Upper lobe of right lung (tissue), 1 donor: Measurements from ENCODE around the gene ACADL. TPM values are rescaled to one million over a fixed set of nuclear protein-coding genes. Genes with fewer than 3 reads are reported as not detected.

ENCODE experiments used
- ATAC-seq: fragments of 200-7000 bp; cut with Tn5 transposase; one replicate; pipeline ENCODE4 v1.9.1; 2020; ENCODE audit warnings: mild to moderate bottlenecking, moderate library complexity
- DNase-seq: peaks from one replicate; pipeline ENCODE4 v3.0.0-alpha.2; 2020
- H3K27ac ChIP-seq: fragments of 200-600 bp; one replicate; pipeline ENCODE4 v1.8.0; 2022
- H3K27me3 ChIP-seq: fragments of 200-600 bp; one replicate; pipeline ENCODE4 v1.8.0; 2022; ENCODE audit warnings: mild to moderate bottlenecking
- H3K36me3 ChIP-seq: fragments of 200-600 bp; one replicate; pipeline ENCODE4 v1.8.0; 2022
- H3K4me1 ChIP-seq: fragments of 200-600 bp; one replicate; pipeline ENCODE4 v1.8.0; 2022
- H3K4me3 ChIP-seq: fragments of 200-600 bp; one replicate; pipeline ENCODE4 v1.8.0; 2022; ENCODE audit warnings: mild to moderate bottlenecking
- H3K9me3 ChIP-seq: fragments of 200-600 bp; one replicate; pipeline ENCODE4 v1.8.0; 2022
- intact Hi-C: fragments of 100-400 bp; cut with DNase I; formaldehyde crosslinking; loops from one replicate; pipeline ENCODE4 v1.11.0; 2022
- total RNA-seq: library from RNA; stranded (reverse); fragmentation: NEBNext Ultra II Directional; extraction: Animal tissue kit (Norgen Biotek cat#: 25700); gene quantifications from one replicate; pipeline ENCODE4 v1.2.1, GENCODE V29; 2021
- TF ChIP-seq, protein P1 (sequence below): fragments of 200-600 bp; IDR thresholded peaks from one replicate; pipeline ENCODE4 v1.8.0; 2022; ENCODE audit warnings: antibody characterized with exemption
- donor health status: DM: no; HTN: yes; CAD: no; lungs with severe emphysema.

The ACADL gene
- total RNA-seq, 1 donor from 2014 or later = 41.6 TPM

DNA sequence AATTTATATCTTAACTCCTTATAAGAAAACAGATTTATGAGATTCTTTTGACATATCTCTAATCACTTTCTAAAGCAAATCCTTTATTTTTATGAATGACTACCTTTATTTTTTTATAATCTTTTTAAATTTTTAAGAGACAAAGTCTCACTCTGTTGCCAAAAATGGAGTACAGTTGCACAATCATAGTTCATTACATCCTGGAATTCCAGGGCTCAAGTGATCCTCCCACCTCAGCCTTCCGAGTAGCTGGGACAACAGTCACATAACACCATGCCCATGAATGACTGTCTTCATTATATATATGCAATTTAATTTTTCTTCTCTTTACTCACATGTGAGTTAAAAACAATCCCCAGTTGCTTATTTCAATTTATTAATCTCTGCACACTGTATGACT is 21.7 kb downstream of the ACADL start:
- no peak for DNase-seq
- Histone ChIP-seq H3K4me1 (peaks cover 3% of the 10 kb centered on the region), H3K4me3 (no peak overlapping the region), H3K9me3 (no peaks in the 10 kb centered on the region), H3K27ac (no peak overlapping the region), H3K36me3 (no peaks in the 10 kb centered on the region), H3K27me3 (no peaks in the 10 kb centered on the region)
- TF ChIP-seq, protein P1, sequence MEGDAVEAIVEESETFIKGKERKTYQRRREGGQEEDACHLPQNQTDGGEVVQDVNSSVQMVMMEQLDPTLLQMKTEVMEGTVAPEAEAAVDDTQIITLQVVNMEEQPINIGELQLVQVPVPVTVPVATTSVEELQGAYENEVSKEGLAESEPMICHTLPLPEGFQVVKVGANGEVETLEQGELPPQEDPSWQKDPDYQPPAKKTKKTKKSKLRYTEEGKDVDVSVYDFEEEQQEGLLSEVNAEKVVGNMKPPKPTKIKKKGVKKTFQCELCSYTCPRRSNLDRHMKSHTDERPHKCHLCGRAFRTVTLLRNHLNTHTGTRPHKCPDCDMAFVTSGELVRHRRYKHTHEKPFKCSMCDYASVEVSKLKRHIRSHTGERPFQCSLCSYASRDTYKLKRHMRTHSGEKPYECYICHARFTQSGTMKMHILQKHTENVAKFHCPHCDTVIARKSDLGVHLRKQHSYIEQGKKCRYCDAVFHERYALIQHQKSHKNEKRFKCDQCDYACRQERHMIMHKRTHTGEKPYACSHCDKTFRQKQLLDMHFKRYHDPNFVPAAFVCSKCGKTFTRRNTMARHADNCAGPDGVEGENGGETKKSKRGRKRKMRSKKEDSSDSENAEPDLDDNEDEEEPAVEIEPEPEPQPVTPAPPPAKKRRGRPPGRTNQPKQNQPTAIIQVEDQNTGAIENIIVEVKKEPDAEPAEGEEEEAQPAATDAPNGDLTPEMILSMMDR = no peak
- peak; percentile 39 for ATAC-seq
- intact Hi-C loops = loop anchor here (10.0 kb wide), 1 partner anchor 229 kb away; no protein-coding TSS in a partner anchor

DNA sequence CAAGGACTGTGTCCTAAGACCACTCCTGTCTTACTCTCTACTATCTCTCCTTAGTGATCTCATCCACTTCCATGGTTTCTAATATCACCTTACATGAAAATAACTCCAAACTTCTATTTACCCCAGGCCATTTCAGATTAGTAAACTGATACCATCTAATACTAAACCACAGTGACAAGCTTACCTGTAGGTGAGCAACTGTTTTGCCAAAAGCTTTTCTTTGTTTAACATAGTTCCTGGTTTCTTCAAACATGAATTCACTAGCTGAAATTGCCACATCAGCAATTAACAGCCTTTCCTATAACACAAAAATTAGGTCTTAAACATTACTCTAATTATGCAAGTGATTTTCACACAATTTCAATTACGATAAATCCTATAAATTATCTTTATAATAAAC is 22.1 kb downstream of the ACADL start:
- Histone ChIP-seq H3K27ac (no peak overlapping the region), H3K4me3 (no peak overlapping the region), H3K4me1 (peaks cover 3% of the 10 kb centered on the region), H3K36me3 (no peaks in the 10 kb centered on the region), H3K27me3 (no peaks in the 10 kb centered on the region), H3K9me3 (no peaks in the 10 kb centered on the region)
- intact Hi-C loops = loop anchor here (10.0 kb wide), 1 partner anchor 228 kb away; no protein-coding TSS in a partner anchor
- DNase-seq (no peak), ATAC-seq (no peak)
- TF ChIP-seq, protein P1 = no peak

DNA sequence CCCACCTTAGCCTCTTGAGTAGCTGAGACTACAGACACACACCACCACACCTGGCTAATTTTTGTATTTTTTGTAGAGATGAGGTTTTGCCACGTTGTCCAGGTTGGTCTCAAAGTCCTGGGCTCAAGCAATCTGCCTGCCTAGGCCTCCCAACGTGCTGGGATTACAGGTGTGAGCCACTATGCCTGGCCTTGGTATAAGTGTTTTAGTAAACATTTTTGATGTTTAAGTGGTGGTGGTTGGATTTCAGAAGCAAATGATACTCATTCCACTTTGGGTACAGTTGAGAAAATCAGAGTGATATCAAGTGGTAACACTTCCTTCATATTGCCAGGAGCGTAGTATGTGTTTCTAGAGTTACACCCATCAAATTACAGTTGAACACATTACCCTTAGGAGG is 25.4 kb downstream of the ACADL start:
- Histone ChIP-seq H3K36me3 (no peaks in the 10 kb centered on the region), H3K4me3 (no peak overlapping the region), H3K27ac (no peak overlapping the region), H3K9me3 (no peaks in the 10 kb centered on the region), H3K4me1 (peaks cover 3% of the 10 kb centered on the region), H3K27me3 (no peaks in the 10 kb centered on the region)
- intact Hi-C loops = loop anchor here (10.0 kb wide), 2 partner anchors 135 to 225 kb away; no protein-coding TSS in a partner anchor
- ATAC-seq (peak; percentile 80), DNase-seq (no peak)
- TF ChIP-seq, protein P1 = no peak

DNA sequence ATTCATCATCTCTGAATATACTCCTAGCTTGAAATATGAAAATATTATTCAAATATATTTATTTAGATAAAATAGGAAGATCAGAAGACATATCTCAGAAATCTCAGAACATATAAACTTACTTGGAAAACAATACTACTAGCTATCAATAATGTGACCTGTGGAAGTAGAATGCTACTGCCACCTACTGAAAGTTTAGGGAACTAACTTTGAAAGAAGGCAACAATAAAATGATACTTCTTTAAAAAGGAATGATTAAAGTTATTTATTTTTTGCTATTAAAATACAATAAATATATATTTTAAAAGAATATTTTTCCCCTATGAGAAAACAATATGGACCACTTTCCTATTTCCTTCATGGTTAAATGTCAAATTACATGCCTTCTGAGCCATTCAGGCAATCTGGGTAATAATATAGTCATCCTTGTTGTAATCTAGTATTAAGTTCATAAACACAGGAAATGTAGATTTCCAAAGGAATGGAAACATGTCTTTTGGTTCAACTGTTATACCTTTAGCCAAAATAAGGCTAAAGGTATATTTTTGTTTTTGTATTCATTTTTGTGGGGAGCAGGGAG is 26.0 kb downstream of the ACADL start:
- Histone ChIP-seq H3K9me3 (no peaks in the 10 kb centered on the region), H3K27me3 (no peaks in the 10 kb centered on the region), H3K4me3 (no peak overlapping the region), H3K27ac (no peak overlapping the region), H3K4me1 (peaks cover 3% of the 10 kb centered on the region), H3K36me3 (no peaks in the 10 kb centered on the region)
- intact Hi-C loops = loop anchor here (10.0 kb wide), 1 partner anchor 134 kb away; no protein-coding TSS in a partner anchor
- DNase-seq = no peak
- peak; percentile 47 for ATAC-seq
- TF ChIP-seq, protein P1 = peak; percentile 80

DNA sequence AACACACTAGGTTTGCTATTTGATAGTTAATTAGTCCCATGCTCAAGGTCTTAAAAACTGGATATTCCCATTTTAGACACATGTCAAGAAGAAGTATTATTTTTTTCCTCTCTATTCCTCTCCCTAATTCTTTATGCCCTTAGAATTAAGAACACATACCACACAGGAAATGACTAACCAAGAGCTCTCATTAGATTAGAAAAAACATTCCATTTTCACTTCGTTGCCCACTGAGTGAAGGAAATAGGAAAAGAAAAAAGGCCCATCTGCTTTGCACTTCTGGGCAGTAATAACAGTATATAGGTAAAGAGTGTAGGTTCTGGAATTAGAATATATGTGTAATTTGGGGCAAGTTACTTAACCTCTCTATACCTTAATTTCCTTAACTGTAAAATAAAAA is 26.9 kb downstream of the ACADL start:
- no peak for ATAC-seq
- no peak overlapping the region for H3K27ac ChIP-seq
- intact Hi-C loops = loop anchor here (10.0 kb wide), 1 partner anchor 134 kb away; no protein-coding TSS in a partner anchor

More for the DNA sequence above, 26.9 kb downstream of the ACADL start:
- Histone ChIP-seq H3K4me3 (no peak overlapping the region), H3K36me3 (no peaks in the 10 kb centered on the region), H3K9me3 (no peaks in the 10 kb centered on the region), H3K4me1 (peaks cover 3% of the 10 kb centered on the region), H3K27me3 (no peaks in the 10 kb centered on the region)
- DNase-seq = no peak
- TF ChIP-seq, protein P1 = no peak
